ENCODE measurements around the gene PLCB4. TPM values are rescaled to one million over a fixed set of nuclear protein-coding genes. Genes with fewer than 3 reads are reported as not detected.

Gene PLCB4
- total RNA-seq, 1 experiment from 2014 or later: 10.1 TPM

DNA sequence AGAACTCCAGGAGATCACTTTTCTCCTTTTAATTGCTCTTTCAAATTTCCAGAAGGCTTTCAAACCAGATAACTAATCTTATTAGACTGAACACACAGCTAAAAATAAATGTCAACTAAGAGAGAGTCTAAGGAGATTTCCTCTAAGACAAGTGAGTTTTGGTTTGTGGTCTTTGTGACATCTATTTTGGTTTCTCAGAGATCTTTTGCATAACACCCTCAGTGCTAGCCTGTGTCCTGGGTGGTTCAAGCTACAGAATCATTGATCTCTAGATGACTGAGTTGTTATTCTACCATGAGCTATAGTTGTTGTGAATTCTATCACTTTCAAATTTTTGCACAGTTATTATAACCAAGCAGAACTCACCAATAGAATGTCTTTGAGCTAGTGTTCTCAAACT lies 49.1 kb upstream of the PLCB4 start:
- Histone ChIP-seq H3K56ac (ENCODE audit: insufficient read length, low read depth, low read length) (no peak overlapping the region), H2BK5ac (ENCODE audit: insufficient read length, low read length) (no peak overlapping the region), H3K9ac (ENCODE audit: extremely low read depth, insufficient read length, low read length) (no peak overlapping the region), H4K91ac (ENCODE audit: insufficient read length, low read depth, low read length) (no peak overlapping the region), H2BK120ac (ENCODE audit: low read depth, low read length, poor library complexity, severe bottlenecking) (no peak overlapping the region), H3K79me2 (ENCODE audit: insufficient read depth, low read length) (no peaks in the 10 kb centered on the region), H3K23ac (ENCODE audit: insufficient read length, low read depth, low read length) (no peak overlapping the region), H3K4ac (ENCODE audit: low read depth, low read length) (no peak overlapping the region), H3K23me2 (ENCODE audit: insufficient read length, low read depth, low read length, poor library complexity, severe bottlenecking) (no peaks in the 10 kb centered on the region), H2AFZ (ENCODE audit: low read length) (no peak overlapping the region), H2BK20ac (ENCODE audit: low read depth, low read length, poor library complexity, severe bottlenecking) (no peak overlapping the region), H3K4me1 (ENCODE audit: insufficient read depth, low read length) (peaks cover 10% of the 10 kb centered on the region), H4K5ac (ENCODE audit: insufficient read length, low read depth, low read length) (no peak overlapping the region), H2BK12ac (ENCODE audit: insufficient read length, low read depth, low read length) (no peak overlapping the region), H3T11ph (ENCODE audit: low read length) (no peak overlapping the region), H3K9me3 (ENCODE audit: control insufficient read depth, low read depth, low read length) (no peaks in the 10 kb centered on the region), H2AK5ac (ENCODE audit: insufficient read length, low read length) (no peak overlapping the region), H4K20me1 (ENCODE audit: control insufficient read depth, insufficient read depth, insufficient read length) (no peaks in the 10 kb centered on the region), H4K8ac (replicated peaks; ENCODE audit: insufficient read length, low read depth, low read length) (no peak overlapping the region), H3K79me1 (ENCODE audit: insufficient read depth, low read depth, low read length, poor library complexity, severe bottlenecking) (no peaks in the 10 kb centered on the region), H3K27ac (ENCODE audit: insufficient read length, low read depth, low read length) (no peak overlapping the region), H2BK15ac (ENCODE audit: low read depth, low read length) (no peak overlapping the region), H3K4me2 (ENCODE audit: insufficient read depth, insufficient read length, low read length) (no peak overlapping the region), H3K27me3 (ENCODE audit: insufficient read depth, low read length) (no peaks in the 10 kb centered on the region), H3K18ac (ENCODE audit: insufficient read length, low read depth, low read length) (no peak overlapping the region), H3K14ac (ENCODE audit: insufficient read depth, low read length) (no peak overlapping the region)
- Mint-ChIP-seq H3K4me1 (peaks cover 63 to 71% of the 10 kb centered on the region in 2 experiments), H3K27me3 (ENCODE audit: low read depth) (no peaks in the 10 kb centered on the region; the same call in 1 of the 2 replicates), H3K36me3 (ENCODE audit: insufficient read depth in 1 of 3, low read depth in 3 of 3) (no peaks in the 10 kb centered on the region; a peak in 2 of 7 replicates), H3K9me3 (no peaks in the 10 kb centered on the region; a peak in 2 of 5 replicates), H3K4me3 (no peak overlapping the region), H3K27ac (peak overlapping the region in 2 of 3 experiments; percentile 46 to 79; a peak in 2 of 7 replicates)
- DNase-seq: no peak
- TF ChIP-seq, protein P1, sequence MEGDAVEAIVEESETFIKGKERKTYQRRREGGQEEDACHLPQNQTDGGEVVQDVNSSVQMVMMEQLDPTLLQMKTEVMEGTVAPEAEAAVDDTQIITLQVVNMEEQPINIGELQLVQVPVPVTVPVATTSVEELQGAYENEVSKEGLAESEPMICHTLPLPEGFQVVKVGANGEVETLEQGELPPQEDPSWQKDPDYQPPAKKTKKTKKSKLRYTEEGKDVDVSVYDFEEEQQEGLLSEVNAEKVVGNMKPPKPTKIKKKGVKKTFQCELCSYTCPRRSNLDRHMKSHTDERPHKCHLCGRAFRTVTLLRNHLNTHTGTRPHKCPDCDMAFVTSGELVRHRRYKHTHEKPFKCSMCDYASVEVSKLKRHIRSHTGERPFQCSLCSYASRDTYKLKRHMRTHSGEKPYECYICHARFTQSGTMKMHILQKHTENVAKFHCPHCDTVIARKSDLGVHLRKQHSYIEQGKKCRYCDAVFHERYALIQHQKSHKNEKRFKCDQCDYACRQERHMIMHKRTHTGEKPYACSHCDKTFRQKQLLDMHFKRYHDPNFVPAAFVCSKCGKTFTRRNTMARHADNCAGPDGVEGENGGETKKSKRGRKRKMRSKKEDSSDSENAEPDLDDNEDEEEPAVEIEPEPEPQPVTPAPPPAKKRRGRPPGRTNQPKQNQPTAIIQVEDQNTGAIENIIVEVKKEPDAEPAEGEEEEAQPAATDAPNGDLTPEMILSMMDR (conservative IDR thresholded peaks at IDR 0.05): no peak
